HG03442 (cell line): Measurements from ENCODE around the gene ADNP.

Source experiments
- ATAC-seq: cut with Tn5 transposase; IDR thresholded peaks from one replicate; pipeline ENCODE4 v1.9.1; 2021; ENCODE audit warnings: mild to moderate bottlenecking, moderate library complexity; ENCODE audit not compliant: unreplicated experiment

The ADNP gene

GRCh38 chr20:50852085-50852484, 79.2 kb downstream of the ADNP start:
- ATAC-seq: no peak

- no peak for ATAC-seq
Observed at GRCh38 chr20:50850721-50851286, 80.4 kb downstream of the ADNP start.

- no peak for ATAC-seq
Observed at GRCh38 chr20:50848846-50849673, 82.2 kb downstream of the ADNP start.

GRCh38 chr20:50848341-50848808, 82.9 kb downstream of the ADNP start:
- no peak for ATAC-seq

- ATAC-seq: no peak
Observed at GRCh38 chr20:50845566-50846215, 85.5 kb downstream of the ADNP start.

- peak; percentile 87 for ATAC-seq
Observed at GRCh38 chr20:50844430-50845100, 86.7 kb downstream of the ADNP start.

- no peak for ATAC-seq
Observed at GRCh38 chr20:50843331-50844276, 87.6 kb downstream of the ADNP start.

GRCh38 chr20:50842821-50843220, 88.4 kb downstream of the ADNP start:
- no peak for ATAC-seq
